ENCODE results near the gene ABRACL.
"Not testable (repeated sequence)": the region's sequence is repeated elsewhere in the genome, so short reads cannot be mapped to it uniquely, and the experiment has no call there.

GRCh38 chr6:139048912-139049311 lies 20.4 kb downstream of the ABRACL start:
- TF ChIP-seq POLR2A (IDR thresholded peaks at IDR 0.05); CTCF (IDR thresholded peaks at IDR 0.05 in 4 of 5, conservative IDR thresholded peaks at IDR 0.05 in 1 of 5): not testable (repeated sequence)
